T follicular helper cell (primary cell): Measurements from ENCODE around the gene EHMT1.

Source experiments
- DNase-seq: peaks from one replicate; pipeline ENCODE4 v3.0.0-alpha.2; 2020; ENCODE audit warnings: low read depth
- total RNA-seq, 2 experiments: gene quantifications; one replicate each; lab custom pipeline; 2026; lab: John Stamatoyannopoulos, UW

The EHMT1 gene
- total RNA-seq, result 84.2 to 122 reads per million in 2 experiments

GRCh38 chr9:137618105-137619067 is at the start of gene EHMT1:
Gene EHMT1 (plus strand): TSS chr9:137619005. CDS start chr9:137619029, 24 bp downstream.
- DNase-seq, result peak; percentile 86

DNA sequence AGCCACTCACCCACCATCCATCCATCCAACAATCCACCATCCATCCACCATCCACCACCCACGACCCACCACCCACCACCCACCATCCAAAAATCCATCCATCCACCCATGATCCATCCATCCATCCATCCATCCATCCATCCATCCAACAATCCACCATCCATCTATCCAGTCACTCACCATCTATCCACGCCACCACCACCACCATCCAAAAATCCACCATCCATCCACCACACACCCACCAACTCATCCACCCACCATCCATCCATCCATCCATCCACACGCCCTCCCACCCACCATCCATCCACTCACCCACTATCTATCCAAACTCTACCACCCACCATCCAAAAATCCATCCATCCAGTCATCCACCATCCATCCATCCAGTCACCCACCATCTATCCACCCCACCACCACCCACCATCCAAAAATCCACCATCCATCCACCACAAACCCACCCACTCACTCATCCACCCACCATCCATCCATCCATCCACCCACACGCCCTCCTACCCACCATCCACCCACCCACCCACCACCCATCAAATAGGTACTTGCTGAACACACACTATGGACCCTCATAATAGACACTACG is 49.1 kb upstream of the EHMT1 start:
- DNase-seq, result no peak

DNA sequence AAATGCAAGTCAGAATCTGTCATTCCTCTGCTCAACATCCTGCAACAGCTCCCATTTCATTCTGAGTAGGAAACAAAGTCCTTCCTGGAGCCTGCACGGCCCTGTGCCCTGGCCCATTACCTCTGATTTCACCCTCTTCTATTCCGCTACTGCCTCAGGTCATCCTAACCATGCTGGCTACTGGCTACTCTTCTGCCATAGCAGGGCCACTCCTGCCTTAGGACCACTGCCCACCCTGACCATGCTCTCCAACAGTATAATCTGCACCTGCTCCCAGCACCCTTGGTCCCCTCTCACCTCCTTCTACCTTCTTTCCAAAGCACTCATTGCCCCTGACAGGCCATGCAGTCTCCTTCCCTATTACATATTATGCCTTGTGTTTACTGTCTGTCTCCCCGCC is 48.2 kb upstream of the EHMT1 start:
- no peak for DNase-seq

DNA sequence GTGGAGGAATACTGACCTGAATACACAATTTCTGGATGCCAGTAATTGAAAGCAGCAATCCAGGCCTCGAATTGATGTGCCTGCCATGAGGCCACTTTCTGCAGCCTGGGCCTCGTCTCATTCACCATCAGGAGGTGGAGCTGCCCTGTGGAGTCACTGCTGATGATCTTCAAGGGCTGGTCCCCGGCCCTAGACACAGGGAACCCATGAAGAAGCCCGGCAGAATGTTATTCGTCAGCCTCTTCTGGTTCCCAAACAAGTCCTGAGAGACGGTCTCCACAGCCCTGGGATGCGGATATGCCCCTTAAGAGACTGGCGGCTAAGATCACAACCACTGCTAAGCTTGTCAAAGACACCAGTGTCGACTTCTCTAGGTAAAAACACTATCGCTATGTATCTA is 44.6 kb upstream of the EHMT1 start:
- no peak for DNase-seq

DNA sequence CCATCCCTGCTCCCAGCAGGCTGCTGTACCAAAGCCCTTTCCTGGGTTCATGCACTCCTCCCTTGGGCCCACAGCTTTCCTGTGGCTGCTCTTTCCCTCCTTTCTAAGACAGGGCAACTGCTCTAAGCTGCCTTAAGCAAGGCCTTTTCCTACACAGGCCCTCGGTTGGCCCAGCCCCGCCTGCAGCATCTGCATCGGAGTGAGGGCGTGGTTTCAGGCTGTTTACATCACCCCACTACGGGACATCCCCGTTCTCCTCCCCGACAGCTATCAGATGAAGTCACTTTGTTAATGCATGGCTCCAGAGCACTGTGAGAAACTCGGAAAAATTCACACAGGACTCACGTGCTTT is 43.5 kb upstream of the EHMT1 start:
- DNase-seq, result no peak

GRCh38 chr9:137575716-137576411 is 42.9 kb upstream of the EHMT1 start:
- no peak for DNase-seq

GRCh38 chr9:137578518-137579258 is 40.1 kb upstream of the EHMT1 start, which contains the start of gene DPH7:
Gene DPH7 (minus strand): TSS chr9:137578925. CDS start chr9:137578777, 148 bp downstream.
- peak; percentile 92 for DNase-seq

DNA sequence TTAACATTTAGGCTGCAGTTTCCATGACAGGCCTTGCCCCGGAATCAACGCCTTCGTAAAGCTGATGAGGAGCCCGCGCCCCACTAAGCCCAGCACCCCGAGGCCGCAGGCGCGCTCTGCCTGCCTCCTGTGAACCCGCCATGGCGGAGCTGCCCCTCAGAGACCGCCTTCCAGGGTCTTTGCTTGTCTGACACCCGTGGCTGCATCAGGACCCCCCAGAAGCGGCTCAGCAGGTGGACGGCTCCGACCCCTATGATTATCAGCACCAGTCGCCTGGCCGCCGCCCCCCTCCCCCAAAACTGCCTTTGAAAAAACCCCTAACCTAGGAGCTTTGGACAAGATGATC is 39.6 kb upstream of the EHMT1 start:
- no peak for DNase-seq

- DNase-seq, result no peak
These were observed 38.4 kb upstream of the EHMT1 start for GRCh38 chr9:137580209-137580953.

DNA sequence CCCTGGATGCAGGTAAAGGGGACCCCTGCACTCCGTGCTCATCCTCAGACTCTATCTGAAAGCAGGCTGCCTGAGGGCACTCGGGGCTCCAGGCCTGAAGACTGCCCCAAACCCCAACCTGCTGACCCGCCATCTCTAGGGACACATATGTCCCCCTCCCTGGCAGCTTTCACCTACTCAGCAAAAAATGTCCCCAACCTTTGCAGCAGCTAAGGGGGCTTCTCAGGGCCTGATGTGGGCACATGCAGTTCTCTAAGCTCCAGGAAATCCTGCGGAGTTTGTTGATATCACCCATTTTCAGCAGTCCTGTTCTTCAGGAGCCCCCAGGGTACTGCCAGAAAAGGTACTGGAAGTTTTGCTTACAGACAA is 37.9 kb upstream of the EHMT1 start:
- DNase-seq, result no peak

- DNase-seq, result no peak
These were observed 37.2 kb upstream of the EHMT1 start for GRCh38 chr9:137581361-137582285.

- DNase-seq, result no peak
These were observed 36.4 kb upstream of the EHMT1 start for GRCh38 chr9:137582286-137582860.

DNA sequence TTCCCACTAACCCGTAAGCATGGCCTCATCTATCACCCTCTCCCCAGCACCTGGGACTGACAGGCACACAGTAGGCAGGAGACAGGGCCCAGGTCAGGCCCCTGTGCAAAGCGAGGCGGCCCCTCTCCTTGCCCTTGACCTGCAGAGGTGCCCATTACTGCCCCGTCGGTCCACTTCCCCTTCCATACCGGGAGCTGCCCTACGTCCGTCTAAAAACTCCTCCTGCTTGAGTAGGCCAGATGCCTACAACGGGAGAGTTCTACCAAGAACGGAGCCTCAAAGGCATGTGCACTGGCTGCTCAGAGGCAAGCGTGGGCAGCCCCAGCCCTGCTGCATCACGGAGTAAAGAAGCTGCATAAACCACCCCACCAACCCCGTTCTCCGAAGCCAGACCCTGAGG is 35.5 kb upstream of the EHMT1 start:
- no peak for DNase-seq

DNA sequence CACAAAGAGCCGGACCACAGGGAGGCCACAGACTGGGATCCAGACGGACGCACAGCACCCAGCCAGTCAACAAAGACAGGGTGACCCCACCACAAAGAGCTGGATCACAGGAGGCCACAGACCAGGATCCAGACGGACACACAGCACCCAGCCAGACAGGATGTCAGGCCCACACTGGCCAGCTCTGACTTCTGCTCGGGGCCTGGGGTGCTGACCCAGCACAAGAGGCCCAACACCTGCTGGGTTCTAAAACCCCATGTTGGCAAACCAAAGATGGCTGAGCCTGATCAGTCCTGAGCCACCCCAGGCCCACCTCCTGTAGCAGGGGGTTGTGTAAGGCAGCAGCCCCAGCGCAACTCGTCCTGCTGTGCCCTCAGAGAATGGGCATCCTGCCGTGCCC is 34.8 kb upstream of the EHMT1 start:
- no peak for DNase-seq

DNA sequence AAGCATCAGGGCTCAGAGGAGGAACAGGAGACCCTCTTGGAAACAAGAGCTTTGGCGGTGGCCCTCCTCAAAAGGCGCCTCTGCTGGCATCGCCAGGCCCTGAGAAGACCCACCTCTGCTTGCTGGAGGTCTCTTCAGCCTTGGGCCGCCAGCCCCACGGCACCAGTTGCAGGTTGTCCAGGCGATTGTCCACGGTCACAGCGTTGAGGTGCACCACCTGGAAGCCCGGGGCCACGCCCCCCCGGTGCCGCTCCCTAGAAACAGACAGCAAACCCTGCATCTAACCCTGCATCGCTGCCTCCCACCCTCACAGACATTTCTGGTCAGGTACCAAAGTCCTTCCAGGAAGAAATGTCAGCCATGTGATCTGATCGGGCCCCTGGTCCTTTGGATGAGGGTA is 32.0 kb upstream of the EHMT1 start:
- no peak for DNase-seq

GRCh38 chr9:137588311-137588710 is 30.5 kb upstream of the EHMT1 start:
- DNase-seq, result no peak

DNA sequence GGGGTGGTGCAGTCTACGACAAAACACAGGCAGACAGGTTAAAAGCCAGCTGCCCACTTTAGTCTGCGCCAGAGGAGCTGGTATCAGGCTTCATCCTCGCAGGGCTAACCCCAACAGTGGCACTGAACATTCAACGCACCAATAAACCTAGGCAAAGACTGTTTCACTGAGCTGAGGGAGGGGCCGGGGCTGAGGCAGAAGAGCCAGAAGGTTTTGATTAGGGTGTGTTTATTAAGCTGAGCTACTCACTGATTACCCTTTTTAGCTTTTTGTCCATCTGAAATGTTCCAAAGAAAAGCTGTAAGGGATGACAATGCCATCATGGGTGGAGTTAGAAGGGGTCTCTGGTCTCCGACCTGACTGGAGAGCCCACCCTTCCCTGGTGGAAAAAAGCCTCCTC is 29.9 kb upstream of the EHMT1 start:
- no peak for DNase-seq

DNA sequence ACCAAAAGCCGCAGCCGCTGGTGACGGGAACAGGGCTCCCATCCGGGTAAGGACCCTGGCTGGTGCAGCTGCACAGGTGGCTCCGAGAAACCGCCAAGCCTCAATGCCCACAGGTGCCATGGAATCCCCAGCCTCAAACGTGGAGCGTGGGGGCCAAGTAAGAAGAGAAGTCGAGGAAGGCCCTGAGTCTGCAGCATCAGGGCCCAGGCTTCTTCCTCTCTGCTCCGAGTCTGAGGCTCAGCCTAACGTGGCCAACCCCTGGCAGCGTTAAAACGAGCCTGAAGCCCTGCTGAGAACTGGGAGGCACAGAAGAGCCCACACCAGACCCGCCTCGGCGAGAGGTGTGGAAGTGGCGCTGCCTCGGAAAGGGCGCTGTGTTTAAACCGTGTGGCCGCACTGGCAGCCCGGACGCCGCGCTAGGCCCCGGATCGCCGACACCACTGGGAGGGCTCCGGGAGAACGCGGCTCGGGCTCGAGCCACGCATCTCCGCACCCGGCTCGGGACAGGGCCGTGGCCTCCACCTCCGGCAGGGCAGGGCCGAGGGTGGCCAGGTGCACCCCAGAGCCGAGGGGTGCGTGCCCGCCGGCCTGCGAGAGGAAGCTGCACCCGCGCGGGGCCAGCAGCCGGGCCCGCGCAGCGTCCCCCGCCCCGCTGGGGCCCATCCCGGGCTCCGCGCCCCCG is 29.2 kb upstream of the EHMT1 start:
- no peak for DNase-seq

DNA sequence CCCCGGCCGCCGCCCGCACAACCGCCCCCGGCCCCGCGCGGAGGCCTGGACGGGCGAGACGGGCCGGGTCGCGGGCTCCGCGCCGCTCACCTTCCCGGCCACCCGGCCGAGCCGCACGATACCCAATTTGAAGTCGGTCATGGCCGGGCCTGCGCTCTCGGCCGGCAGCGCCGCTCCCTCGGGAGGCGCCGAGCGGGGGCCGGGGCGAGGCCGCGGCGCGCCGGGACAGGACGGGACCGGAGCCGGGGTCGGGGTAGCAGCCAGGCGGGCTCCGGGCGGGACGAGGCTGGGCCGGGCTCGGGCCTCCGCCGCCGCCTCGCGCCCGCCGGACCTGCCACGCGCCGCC is 28.7 kb upstream of the EHMT1 start:
- DNase-seq, result no peak
